GM19467 (cell line): ENCODE measurements around the gene PEX19.
A peak's percentile ranks its signal among the peaks of the same experiment; 100 is the strongest.

Source experiments
- ATAC-seq: cut with Tn5 transposase; IDR thresholded peaks from one replicate; pipeline ENCODE4 v1.9.1; 2021; ENCODE audit warnings: mild to moderate bottlenecking, moderate library complexity; ENCODE audit not compliant: unreplicated experiment

Gene PEX19

DNA sequence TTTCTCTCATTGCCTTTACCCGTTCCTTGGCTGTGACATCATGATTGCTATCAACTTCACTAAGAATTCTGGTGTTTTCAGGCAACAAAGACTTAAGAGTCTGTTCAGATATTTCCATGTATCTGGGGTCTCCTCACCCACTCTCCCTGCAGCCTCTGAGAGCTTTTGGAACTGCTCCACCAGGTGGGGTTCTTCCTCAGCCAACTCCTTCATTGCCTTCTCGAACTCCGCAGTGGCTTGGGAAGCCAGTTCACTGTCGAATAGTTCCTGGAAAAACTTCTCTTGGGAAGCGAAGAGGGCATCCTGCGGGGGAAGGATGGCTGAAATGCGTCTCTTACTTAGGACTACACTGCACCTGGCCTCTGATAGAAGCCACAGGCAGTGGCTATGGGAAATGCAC lies 2.1 kb downstream of the PEX19 start:
- ATAC-seq = no peak

DNA sequence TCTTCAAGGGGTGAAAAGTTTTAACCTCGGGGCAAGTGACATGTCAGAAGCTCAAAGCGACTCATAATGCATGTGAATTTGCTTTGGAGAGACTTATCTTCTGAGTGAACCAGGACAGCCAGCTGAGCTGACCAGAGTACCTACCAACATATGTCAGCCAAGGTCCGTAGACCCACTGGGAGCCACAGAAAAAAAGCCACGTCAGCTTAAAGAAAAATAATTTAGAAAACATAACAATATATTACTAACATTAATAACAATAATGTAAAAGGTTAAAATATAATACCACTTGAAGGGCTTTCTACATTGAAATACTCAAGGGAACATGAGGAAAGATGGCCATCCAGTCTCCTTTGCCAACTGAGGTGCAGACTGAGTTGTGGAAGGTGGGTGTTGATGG lies 6.9 kb downstream of the PEX19 start:
- no peak for ATAC-seq

DNA sequence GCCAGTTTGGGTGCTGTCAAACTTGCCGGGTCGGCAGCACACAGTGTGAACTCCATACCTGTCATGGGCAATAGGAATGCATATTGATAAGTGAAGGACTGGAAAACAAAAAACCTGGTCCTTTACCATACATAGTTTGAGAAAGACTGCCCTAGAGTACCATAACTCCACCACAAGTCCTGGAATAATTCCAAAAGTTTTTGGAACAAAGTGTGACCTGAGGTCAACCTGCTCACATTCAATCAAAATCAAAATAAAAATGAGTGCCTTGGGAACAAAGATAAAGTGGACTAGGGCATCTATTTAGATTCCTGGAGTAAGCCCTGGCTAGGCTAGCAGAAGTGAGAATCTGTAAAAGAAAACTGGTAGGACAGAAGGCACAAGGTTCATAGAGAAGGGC lies 7.6 kb downstream of the PEX19 start:
- ATAC-seq = no peak

DNA sequence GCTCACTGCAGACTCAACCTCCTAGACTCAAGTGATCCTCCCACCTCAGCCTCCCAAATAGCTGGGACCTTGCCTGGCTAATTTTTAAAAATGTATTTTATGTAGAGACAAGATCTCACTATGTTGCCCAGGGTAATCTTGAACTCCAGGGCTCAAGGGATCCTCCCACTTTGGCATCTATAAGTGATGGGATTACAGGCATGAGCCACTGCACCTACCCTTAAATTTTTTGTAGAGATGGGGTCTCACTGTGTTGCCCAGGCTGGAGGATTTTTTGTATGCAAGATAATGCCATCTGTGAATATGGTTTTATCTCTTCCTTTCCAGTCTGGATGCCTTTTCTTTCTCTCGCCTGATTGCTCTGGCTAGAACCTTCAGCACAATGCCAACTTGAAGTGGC lies 13.9 kb downstream of the PEX19 start:
- no peak for ATAC-seq

DNA sequence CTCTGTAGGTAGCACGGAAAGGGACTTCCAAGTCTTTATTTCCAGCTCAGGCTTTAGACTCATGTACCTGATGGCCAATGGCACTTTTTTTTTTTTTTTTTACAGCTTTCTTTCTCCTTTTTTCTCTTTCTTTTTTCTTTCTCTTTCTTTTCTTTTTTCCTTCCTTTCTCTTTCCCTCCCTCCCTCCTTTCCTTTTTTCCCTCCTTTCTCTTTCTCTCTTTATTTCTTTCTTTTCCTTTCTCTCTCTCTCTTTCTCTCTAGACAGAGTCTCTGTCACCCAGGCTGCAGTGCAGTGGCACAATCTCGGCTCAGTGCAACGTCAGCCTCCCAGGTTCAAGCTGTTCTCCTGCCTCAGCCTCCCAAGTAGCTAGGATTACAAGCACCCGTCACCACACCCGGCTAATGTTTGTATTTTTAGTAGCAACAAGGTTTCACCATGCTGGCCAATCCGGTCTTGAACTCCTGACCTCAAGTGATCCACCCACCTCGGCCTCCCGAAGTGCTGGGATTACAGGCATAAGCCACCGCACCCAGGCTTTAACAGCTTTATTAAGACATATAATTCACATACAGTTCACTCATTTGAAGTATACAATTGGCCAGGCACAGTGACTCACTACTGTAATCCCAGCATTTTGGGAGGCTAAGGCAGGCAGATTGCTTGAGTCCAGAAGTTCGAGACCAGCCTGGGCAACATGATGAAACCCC lies 17.5 kb downstream of the PEX19 start:
- no peak for ATAC-seq

DNA sequence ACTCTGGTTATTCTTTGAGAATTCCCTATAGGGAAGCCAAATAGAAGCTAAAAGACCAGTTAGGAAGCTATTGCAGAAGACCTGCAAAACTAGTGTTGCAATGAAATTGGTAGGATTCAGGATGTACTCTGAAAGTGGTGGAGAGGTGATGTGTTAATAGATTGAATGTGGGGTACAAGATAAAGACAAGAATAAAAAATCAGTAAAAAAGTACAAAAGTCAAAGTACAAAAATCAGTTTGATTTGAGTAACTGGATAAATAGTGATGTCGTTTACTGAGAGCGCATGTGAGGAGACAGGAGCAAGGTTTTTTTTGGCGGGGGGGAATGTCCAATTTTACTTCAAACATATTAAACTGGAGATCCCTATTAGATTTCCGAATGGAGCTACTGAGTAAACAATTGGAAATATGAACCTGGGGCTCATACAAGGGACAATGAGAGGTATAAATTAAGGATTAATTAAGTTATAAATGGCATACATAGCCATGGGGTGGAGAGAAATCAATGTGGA lies 20.1 kb downstream of the PEX19 start:
- no peak for ATAC-seq

DNA sequence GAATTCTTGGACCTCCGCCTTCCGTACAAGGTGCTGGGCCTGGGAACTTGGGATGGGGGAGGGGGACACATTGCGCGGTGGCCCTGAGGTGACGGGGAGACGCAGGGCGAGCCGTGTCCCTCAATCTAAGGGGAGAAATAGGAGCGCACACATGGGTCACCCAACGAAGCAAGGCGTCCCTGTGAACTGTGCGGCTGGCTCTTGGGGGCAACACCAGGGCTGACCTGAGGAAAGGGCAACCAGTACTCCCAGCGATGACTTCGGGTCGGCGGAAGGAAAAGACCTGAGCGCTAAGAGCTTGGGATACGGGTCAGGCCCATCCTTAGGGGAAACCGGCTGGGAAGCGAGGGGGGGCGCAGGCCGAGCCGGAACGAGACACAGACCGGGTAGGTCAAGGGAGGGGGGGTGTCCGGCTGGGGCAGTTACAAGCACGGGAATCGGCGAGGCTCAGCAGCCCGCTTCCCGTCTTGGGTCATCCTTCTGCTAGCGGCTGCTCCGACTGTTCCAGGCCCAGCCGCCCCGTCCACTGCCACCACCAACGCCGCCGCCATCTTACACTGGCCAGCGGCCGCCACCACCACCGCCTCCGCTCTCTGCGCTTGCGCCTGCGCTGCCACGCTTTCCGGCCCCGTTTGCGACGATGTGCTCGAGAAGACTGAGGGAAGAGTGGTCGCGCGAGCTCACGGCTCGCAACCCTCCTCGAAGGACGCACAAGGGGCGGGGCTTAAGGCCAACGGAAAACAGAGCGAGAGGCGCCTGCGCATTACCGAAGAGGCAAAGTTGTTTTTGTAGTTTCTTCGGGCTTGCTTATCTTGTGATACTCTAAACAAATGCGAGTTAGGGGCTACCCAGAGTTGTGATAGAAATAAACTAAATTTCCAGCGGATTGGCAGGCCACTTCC lies 22.8 kb downstream of the PEX19 start, which contains the start of gene DCAF8:
Gene DCAF8 (minus strand): TSS at position 657 of the 902 bp plus-strand sequence. CDS start 18,541 bp downstream, outside the sequence.
- peak; percentile 82 for ATAC-seq

DNA sequence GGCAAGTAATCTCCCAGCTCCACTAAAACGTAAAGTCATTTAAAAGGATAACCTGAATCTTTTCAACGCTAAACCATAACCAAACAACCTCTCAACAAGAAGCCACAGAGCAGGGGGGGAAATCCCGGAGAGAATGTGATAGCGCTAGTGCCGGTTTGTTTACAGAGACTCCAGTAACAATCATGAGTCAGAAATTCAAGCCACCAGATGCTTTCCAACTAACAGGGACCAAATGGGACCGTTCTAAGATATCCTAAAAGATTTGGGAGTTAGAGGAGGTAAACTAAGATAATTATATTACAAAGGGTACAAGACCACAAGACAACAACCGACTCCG lies 23.4 kb downstream of the PEX19 start:
- no peak for ATAC-seq

DNA sequence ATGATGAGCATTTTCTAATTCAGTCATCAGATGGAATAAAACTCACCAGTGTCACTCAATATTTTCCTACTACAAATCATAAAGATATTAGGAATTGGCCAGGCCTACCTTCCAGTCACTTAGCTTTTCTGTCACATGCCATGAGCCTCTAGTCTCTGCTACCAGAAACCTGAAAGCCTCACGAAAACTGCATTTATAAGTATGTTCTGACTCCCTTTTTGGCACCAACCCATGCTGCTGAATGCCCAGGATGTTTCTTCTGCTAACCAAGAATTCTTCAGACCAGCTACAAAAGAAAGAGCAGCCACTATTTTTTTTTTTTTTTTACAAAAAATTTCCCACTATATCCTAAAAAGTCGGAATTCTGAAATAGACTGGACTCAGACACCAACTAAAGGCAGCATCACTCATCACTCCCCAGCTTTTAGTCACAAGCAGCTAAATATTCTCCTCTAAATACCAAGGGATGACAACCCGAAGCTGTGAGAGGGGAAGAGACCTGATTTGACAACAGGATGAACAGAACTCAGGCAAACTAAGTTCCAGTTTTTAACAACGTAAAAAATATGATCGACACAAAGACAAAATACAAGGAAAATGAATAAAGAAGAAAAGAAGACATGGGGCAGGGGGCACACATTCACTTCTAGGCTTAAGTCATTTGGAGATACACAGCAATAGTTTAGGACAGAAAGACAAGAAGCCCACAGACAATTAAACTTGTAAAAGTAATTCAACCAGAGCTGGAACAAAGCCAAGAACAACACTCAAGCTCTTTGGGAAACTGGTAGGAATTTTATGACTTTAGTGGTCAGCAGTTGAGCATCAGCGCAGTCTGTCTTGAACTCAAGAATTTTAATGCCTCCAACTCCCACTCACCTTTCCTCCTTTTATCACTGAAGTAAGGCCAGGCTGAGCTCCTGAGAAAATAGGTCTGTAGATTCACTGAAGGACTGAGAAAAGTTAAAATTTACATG lies 24.2 kb downstream of the PEX19 start:
- ATAC-seq = no peak

DNA sequence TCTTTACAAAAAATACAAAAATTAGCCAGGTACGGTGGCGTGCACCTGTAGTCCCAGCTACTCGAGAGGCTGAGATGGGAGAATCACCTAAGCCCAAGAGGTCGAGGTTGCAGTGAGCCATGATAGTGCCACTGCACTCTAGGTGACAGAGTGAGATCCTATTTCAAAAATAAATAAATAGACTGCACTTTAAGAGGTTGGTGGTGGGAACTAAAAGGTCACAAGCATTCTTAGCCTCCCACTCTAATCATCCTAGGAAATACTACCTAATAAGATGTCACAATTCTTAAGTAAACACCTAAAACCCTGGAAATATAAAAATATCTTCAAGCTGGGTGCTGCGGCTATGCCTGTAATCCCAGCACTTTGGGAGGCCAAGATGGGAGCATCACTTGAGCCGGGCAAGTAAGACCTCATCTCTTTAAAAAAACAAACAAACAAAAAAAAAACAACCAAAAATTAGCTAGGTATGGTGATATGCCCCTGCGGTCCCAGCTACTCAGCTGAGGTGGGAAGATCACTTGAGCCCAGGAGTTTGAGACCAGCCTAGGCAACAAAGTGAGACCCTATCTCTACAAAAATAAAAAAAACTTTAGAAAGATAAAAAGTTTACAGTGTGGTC lies 26.6 kb downstream of the PEX19 start:
- ATAC-seq = no peak

DNA sequence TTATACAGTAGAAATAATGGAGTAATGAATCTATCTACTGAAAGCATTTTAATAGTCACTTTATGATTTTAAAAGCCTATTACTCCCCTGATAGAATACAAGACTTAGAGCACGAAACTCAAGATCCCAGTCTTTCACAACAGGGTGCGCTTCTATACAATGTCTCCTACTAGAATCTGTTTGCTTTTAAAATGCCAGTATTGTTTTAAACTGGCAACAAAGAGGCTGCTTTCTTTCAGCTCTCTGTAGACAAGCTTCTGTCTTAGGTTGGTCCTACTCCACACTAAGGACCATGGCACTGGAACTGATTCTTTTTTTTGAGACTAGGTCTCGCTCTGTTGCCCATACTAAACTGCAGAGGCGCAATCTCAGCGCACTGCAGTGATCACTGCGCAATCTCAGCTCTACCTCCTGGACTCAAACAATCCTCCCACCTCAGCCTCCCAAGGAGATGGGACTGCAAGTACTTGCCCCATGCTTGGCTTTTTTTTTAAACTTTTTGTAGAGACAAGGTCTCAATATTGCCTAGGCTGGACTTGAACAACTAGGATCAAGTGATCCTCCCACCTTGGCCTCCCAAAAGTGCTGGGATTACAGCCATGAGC lies 27.4 kb downstream of the PEX19 start:
- no peak for ATAC-seq

DNA sequence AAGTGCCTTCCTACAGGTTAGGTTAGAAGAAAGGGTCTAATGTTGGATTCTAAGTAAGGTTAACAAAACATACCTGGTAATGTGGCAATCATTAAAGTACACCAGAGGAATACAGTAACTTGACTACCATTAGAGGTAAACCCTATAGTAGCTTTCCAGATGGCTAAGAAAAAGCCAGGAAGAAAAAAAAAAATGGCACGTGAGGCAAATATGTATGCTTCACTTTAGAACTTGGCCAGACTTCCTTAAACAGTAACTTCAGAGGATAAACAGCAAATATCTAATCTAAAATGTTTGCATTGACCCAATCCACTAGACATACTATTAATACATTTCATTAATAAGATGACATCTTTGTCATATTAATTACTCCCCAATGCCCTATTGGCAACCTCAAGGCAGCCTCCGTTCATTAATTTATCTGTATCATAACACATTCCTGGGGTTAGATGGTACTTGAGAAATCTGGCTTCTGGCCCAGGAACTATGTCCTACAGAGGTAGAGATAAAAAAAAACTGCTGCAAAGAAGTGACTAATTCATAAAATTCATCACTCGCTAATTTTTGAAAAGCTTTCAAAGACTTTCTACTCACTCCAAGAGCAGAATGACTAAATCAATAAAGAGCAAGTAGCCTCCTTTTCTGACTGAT lies 28.4 kb downstream of the PEX19 start:
- no peak for ATAC-seq

DNA sequence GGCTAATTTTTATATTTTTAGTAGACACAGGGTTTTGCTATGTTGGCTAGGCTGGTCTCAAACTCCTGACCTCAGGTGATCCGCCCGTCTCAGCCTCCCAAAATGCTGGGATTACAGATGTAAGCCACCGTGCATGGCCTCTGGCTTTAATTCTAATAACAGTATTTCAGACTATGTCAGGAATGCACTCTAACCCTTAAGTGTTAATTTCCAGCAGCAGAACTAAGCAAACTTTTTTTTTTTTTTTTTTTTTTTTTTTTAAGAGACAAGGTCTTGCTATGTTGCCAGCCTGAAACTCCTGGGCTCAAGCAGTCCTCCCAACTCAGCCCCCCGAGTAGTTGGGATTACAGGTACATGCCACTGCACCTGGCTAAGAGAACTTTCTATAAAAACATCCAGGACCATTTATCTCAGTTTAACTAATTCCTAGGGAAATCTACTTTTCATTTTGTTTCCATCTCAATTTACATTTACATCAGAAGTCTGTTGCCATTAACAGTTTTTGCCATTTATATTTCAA lies 29.1 kb downstream of the PEX19 start:
- no peak for ATAC-seq

DNA sequence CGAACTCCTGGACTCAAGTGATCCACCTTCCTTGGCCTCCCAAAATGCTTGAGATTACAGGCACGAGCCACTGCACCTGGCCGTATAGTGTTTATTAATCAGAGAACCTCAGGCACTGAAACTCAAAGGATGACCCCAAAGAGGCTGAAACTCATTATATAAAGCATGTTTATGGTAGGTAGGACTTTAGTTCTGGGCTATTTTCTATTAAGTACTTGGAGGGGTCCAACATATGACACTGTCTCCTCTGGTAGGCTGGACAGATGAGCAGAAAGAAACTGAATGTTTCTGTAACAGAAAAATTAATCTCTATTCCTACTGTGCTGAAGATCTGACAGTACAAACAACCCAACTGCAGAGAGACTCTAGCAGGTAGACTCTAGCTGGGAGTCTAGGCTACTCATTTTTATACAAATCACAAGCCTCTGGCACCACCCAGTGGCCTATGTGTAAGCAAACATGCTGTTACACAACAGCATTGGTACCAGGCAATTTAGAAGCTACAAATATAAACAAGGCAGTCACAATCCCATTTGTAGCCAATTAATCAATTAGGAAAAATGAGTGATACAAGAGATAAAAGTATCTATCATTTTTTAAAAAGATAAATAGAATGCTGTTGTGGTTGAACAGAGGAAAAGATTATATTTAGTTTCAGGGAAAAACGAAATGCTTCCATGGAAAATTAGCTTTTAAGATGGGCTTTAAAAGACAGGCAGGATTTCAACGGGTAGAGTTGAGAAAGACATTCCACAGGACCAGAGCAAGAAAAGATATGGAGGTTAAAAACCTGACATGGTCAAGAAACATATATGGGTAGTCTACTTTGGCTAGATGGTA lies 33.0 kb downstream of the PEX19 start:
- no peak for ATAC-seq

DNA sequence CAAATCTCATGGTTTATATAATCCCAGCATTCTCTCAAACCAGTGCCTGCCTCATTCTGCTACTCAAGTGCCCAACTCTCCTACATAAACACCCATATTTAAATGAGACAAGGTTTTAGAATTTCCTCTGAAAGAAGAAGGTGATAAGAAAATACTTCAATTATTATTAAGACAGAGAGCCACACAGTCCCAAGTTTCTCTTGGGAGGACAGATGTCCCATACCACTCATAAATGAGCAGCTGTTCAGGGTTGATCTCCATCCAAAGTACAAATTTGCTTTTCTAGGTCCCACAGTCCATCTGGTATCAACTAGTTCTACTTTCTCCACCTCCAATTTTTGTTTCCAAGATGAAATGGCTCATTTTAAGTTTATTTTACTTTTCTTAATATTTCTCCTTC lies 33.9 kb downstream of the PEX19 start:
- ATAC-seq = no peak

DNA sequence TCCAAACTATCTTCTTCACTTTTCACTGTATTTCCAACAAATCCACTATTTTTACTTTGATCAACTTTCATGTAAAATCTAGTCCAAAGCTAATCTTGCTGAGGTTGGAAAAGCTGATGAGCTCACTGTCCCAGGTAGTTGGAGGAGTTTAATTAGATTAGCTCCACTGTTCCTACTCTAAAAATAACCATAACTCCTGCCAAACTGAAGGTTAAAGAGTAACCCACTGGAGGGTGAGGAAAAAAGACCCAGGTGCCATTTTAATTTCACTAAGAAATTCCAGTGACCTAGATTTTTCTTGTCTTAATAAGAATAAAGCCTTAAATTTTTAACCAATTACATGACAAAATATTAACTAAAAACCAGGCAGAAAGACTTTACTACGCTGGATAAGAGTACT lies 37.9 kb downstream of the PEX19 start:
- ATAC-seq = no peak

DNA sequence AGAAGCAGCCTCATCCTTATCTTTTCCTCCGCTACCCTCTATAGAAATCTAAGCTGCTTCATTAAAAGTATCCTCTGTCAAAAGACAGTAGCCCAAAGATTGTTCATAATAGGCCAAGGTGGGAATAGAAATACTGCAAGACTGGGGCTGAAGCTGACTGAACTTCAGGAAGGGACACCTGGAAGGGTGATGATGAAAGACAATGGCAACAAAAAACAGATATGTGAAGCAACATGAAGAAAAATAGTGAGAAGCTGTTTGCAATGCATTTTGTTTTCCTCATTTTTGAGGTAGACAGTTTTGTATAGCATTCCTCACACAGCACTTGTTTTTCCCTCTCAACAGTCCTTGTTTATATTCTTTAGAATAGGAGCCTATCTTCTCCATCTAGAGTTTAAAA lies 39.5 kb downstream of the PEX19 start:
- ATAC-seq = no peak

DNA sequence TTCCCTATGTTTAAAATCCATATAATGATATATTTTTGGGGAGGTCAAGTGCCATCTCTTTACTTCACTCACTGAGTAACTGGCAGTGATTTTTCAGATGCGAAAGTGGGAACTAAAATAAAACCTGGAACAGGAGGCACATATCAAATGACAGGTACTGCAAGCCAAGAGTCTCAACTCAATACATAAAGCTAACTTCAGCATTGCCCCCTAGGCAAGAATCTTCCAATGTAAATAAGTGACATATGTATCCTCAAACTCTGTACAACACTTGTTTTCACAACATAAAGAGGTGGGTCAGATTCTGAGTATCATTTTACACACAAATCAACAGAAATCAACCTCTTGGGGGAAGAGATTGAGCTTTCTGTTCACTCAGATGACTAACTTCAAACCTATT lies 40.7 kb downstream of the PEX19 start:
- no peak for ATAC-seq
